ENCODE results near the gene MOSMO. TPM values are rescaled to one million over a fixed set of nuclear protein-coding genes. Genes with fewer than 3 reads are reported as not detected.

Gene MOSMO
- total RNA-seq, 2 experiments from 2014 or later: 9.6 to 9.8 TPM

GRCh38 chr16:22006636-22007035, 1.3 kb upstream of the MOSMO start:
- Histone ChIP-seq H3K79me2 (ENCODE audit: insufficient read depth, low read depth, low read length) (peaks cover 5% of the 10 kb centered on the region; the same call in 1 of the 2 replicates), H3K4me1 (ENCODE audit: insufficient read depth, low read length, poor library complexity, severe bottlenecking) (peaks cover 16% of the 10 kb centered on the region), H3K9me2 (ENCODE audit: insufficient read depth, low read length) (no peaks in the 10 kb centered on the region), H3K4me2 (ENCODE audit: low read length) (peak overlapping the region; percentile 94), H2AFZ (ENCODE audit: low read length) (peak overlapping the region; percentile 97; the same call in 1 of the 2 replicates), H3K4me3 (ENCODE audit: low read depth, low read length, poor library complexity, severe bottlenecking) (peak overlapping the region; percentile 99), H3K36me3 (ENCODE audit: insufficient read depth, low read length) (no peaks in the 10 kb centered on the region), H3K27ac (ENCODE audit: low read depth, low read length, poor library complexity, severe bottlenecking) (no peak overlapping the region), H3K9me3 (ENCODE audit: low read length) (no peaks in the 10 kb centered on the region), H4K20me1 (ENCODE audit: insufficient read depth, low read length) (no peaks in the 10 kb centered on the region)
- no peak for DNase-seq (ENCODE audit: low spot score)
- intact Hi-C loops (cut with micrococcal nuclease; ENCODE audit: unreplicated experiment): loop anchor here (5.0 kb wide), 1 partner anchor 291 kb away; the partner anchor contains the start of gene POLR3E
- TSS peak; percentile 65 for BruUV-seq (replicated peaks)
- TF ChIP-seq CTCF (conservative IDR thresholded peaks at IDR 0.05; ENCODE audit: low read length): no peak
- no peak for TF ChIP-seq EZH2phosphoT487 (IDR thresholded peaks at IDR 0.05; ENCODE audit: borderline replicate concordance, low read depth, low read length)
- CTCF ChIA-PET (ENCODE audit: unreplicated experiment): interaction anchor here (1.2 kb wide), 1 partner anchor 182 kb away, joined by 3 read pairs; no protein-coding TSS in a partner anchor
- POLR2A ChIA-PET: interaction anchor here (0.6 to 1.9 kb wide), 3 partner anchors 16 to 71 kb away, joined by 3 to 8 read pairs (median 3); no protein-coding TSS in a partner anchor

GRCh38 chr16:22007159-22007508, 777 bp upstream of the MOSMO start:
- TF ChIP-seq EZH2phosphoT487 (IDR thresholded peaks at IDR 0.05; ENCODE audit: borderline replicate concordance, low read depth, low read length): no peak
- no peak for TF ChIP-seq CTCF (conservative IDR thresholded peaks at IDR 0.05; ENCODE audit: low read length)
- CTCF ChIA-PET (ENCODE audit: unreplicated experiment): interaction anchor here (1.2 kb wide), 1 partner anchor 181 kb away, joined by 3 read pairs; no protein-coding TSS in a partner anchor
- peak overlapping the region; percentile 94 for H3K4me2 ChIP-seq (ENCODE audit: low read length)
- H3K9me3 ChIP-seq (ENCODE audit: low read length): no peaks in the 10 kb centered on the region
- H2AFZ ChIP-seq (ENCODE audit: low read length): peak overlapping the region; percentile 97
- no peak overlapping the region for H3K27ac ChIP-seq (ENCODE audit: low read depth, low read length, poor library complexity, severe bottlenecking)
- intact Hi-C loops (cut with micrococcal nuclease; ENCODE audit: unreplicated experiment): loop anchor here (5.0 kb wide), 1 partner anchor 290 kb away; the partner anchor contains the start of gene POLR3E
- peak; percentile 9 for DNase-seq (ENCODE audit: low spot score)
- peak overlapping the region; percentile 99 for H3K4me3 ChIP-seq (ENCODE audit: low read depth, low read length, poor library complexity, severe bottlenecking)
- POLR2A ChIA-PET: interaction anchor here (0.6 to 1.9 kb wide), 5 partner anchors 16 to 71 kb away, joined by 3 to 8 read pairs (median 3); no protein-coding TSS in a partner anchor
- peaks cover 16% of the 10 kb centered on the region for H3K4me1 ChIP-seq (ENCODE audit: insufficient read depth, low read length, poor library complexity, severe bottlenecking)
- BruUV-seq (replicated peaks): no TSS peak
- H3K79me2 ChIP-seq (ENCODE audit: insufficient read depth, low read depth, low read length): peaks cover 5% of the 10 kb centered on the region; the same call in 1 of the 2 replicates
- H3K36me3 ChIP-seq (ENCODE audit: insufficient read depth, low read length): no peaks in the 10 kb centered on the region
- H3K9me2 ChIP-seq (ENCODE audit: insufficient read depth, low read length): no peaks in the 10 kb centered on the region
- no peaks in the 10 kb centered on the region for H4K20me1 ChIP-seq (ENCODE audit: insufficient read depth, low read length)

Data from OCI-LY7 (cell line).